HCT116 (cell line): ENCODE data around the gene PRRC2C. TPM values are rescaled to one million over a fixed set of nuclear protein-coding genes. Genes with fewer than 3 reads are reported as not detected.

Experiments used
- ATAC-seq: fragments of 200-7000 bp; cut with Tn5 transposase; 2 replicates; pipeline ENCODE4 v1.9.1; 2020; ENCODE audit warnings: mild to moderate bottlenecking, moderate library complexity
- BruUV-seq: library from RNA; stranded (reverse); fragments of 400-500 nt; replicated peaks from 2 replicates; lab custom pipeline; 2021; lab: Mats Ljungman, UMichigan
- CTCF ChIA-PET: fragments of 300-600 bp; sonication (Branson Sonifier 250); formaldehyde crosslinking; loops from one replicate; lab custom pipeline; 2021; ENCODE audit warnings: antibody characterized with exemption; lab: Charles Lee
- POLR2A ChIA-PET: fragments of 300-600, 350-600 bp; sonication (Branson Sonifier 250); formaldehyde crosslinking; loops from one replicate; lab custom pipeline; 2021; ENCODE audit warnings: antibody characterized with exemption; lab: Charles Lee
- RAD21 ChIA-PET, 2 experiments: fragments of 300-600 bp; sonication (Branson Sonifier 250); formaldehyde crosslinking; loops; one replicate each; lab custom pipeline; 2023; ENCODE audit warnings: low total read pairs in 2 of 2; ENCODE audit not compliant: uncharacterized antibody in 2 of 2, unreplicated experiment in 2 of 2, low non-redundant PET in 1 of 2; lab: Charles Lee
- DNase-seq: peaks from one replicate; pipeline ENCODE4 v3.0.0-alpha.2; 2010; ENCODE audit warnings: low read depth, low spot score
- H2AFZ ChIP-seq: fragments of 200-600 bp; shearing (Covaris generic), sonication (generic); 2 replicates; pipeline ENCODE4 v1.6.1; 2017; ENCODE audit warnings: low read depth, mixed run types, mixed read lengths, antibody characterized with exemption, low read length; ENCODE audit not compliant: poor library complexity, severe bottlenecking
- H3K27ac ChIP-seq: 2 replicates; pipeline ENCODE4 v1.5.1; 2012; ENCODE audit warnings: low read depth, low read length
- H3K27me3 ChIP-seq: fragments of 200-600 bp; sonication (generic); 2 replicates; pipeline ENCODE4 v1.6.1; 2016; ENCODE audit warnings: mixed run types, low read length, mixed read lengths; ENCODE audit not compliant: insufficient read depth
- H3K36me3 ChIP-seq, 2 experiments: fragments of 200-500 bp in 1 of 2; fragments of 200-600 bp in 1 of 2; sonication (Bioruptor generic) in 1 of 2; sonication (generic) in 1 of 2; 2 replicates each; pipeline versions ENCODE4 v1.5.1 to v1.6.1; 2014 to 2016; ENCODE audit warnings: low read length in 2 of 2, inconsistent platforms in 1 of 2, mixed read lengths in 1 of 2, mixed run types in 1 of 2; ENCODE audit not compliant: insufficient read depth in 2 of 2, control insufficient read depth in 1 of 2
- H3K4me1 ChIP-seq, 2 experiments: fragments of 200-600 bp in 1 of 2; sonication (generic) in 1 of 2; 2 replicates each; pipeline versions ENCODE4 v1.5.1 to v1.6.1; 2012 to 2017; ENCODE audit warnings: low read length in 2 of 2, inconsistent platforms in 1 of 2, mild to moderate bottlenecking in 1 of 2, mixed read lengths in 1 of 2, mixed run types in 1 of 2, moderate library complexity in 1 of 2; ENCODE audit not compliant: insufficient read depth in 2 of 2, control insufficient read depth in 1 of 2
- H3K4me2 ChIP-seq: fragments of 200-600 bp; sonication (generic); 2 replicates; pipeline ENCODE4 v1.6.1; 2017; ENCODE audit warnings: mixed run types, low read length, mixed read lengths
- H3K4me3 ChIP-seq, 2 experiments: fragments of 200-600 bp in 1 of 2; sonication (generic) in 1 of 2; replicated peaks in 1 of 2; 2 replicates each; pipeline ENCODE4 v1.5.1; 2011 to 2016; ENCODE audit warnings: low read length in 2 of 2, control low read depth in 1 of 2, low read depth in 1 of 2, mild to moderate bottlenecking in 1 of 2, mixed read lengths in 1 of 2, mixed run types in 1 of 2
- H3K79me2 ChIP-seq: fragments of 200-600 bp; sonication (generic); 2 replicates; pipeline ENCODE4 v1.6.1; 2017; ENCODE audit warnings: mild to moderate bottlenecking, mixed run types, low read length, moderate library complexity, mixed read lengths; ENCODE audit not compliant: insufficient read depth
- H3K9ac ChIP-seq: fragments of 200-600 bp; sonication (generic); 2 replicates; pipeline ENCODE4 v1.6.1; 2016; ENCODE audit warnings: low read length, mixed read lengths
- H3K9me2 ChIP-seq: fragments of 200-600 bp; sonication (generic), shearing (Covaris generic); 2 replicates; pipeline ENCODE4 v1.6.1; 2017; ENCODE audit warnings: mixed run types, mild to moderate bottlenecking, moderate library complexity; ENCODE audit not compliant: insufficient read depth
- H3K9me3 ChIP-seq, 2 experiments: fragments of 200-500 bp in 1 of 2; fragments of 200-600 bp in 1 of 2; sonication (Bioruptor generic) in 1 of 2; sonication (generic) in 1 of 2; 2 replicates each; pipeline ENCODE4 v1.6.1; 2014 to 2017; ENCODE audit warnings: low read length in 2 of 2, mixed read lengths in 2 of 2, inconsistent platforms in 1 of 2, low read depth in 1 of 2, mild to moderate bottlenecking in 1 of 2, mixed run types in 1 of 2, moderate library complexity in 1 of 2; ENCODE audit not compliant: control insufficient read depth in 1 of 2, insufficient read depth in 1 of 2
- H4K20me1 ChIP-seq: fragments of 200-600 bp; sonication (generic), shearing (Covaris generic); 2 replicates; pipeline ENCODE4 v1.6.1; 2017; ENCODE audit warnings: mixed run types, mild to moderate bottlenecking, moderate library complexity; ENCODE audit not compliant: insufficient read depth
- CTCF ChIP-seq, 3 experiments: fragments of 200-600 bp in 1 of 3; sonication (generic) in 1 of 3; IDR thresholded peaks in 2 of 3; conservative IDR thresholded peaks in 1 of 3; 2 replicates each; pipeline ENCODE4 v1.5.1; 2012 to 2017; ENCODE audit warnings: low read depth in 2 of 3, low read length in 2 of 3, antibody characterized with exemption in 1 of 3, borderline replicate concordance in 1 of 3, control low read depth in 1 of 3, mild to moderate bottlenecking in 1 of 3, mixed read lengths in 1 of 3, mixed run types in 1 of 3, moderate library complexity in 1 of 3; ENCODE audit not compliant: insufficient read depth in 1 of 3
- EGR1 ChIP-seq: IDR thresholded peaks from 2 replicates; pipeline ENCODE4 v1.6.1; 2012; ENCODE audit warnings: low read depth
- EZH2phosphoT487 ChIP-seq: fragments of 200-600 bp; IDR thresholded peaks from 2 replicates; pipeline ENCODE4 v1.6.1; 2018; ENCODE audit warnings: antibody characterized with exemption, borderline replicate concordance
- MAX ChIP-seq: IDR thresholded peaks from 2 replicates; pipeline ENCODE4 v1.6.1; 2012
- POLR2A ChIP-seq: IDR thresholded peaks from 2 replicates; pipeline ENCODE4 v1.7.0; 2011; ENCODE audit warnings: borderline replicate concordance; ENCODE audit not compliant: insufficient read depth, insufficient read length; ENCODE audit errors: extremely low read depth
- TCF7L2 ChIP-seq: IDR thresholded peaks from 2 replicates; pipeline ENCODE4 v1.7.0; 2011; ENCODE audit warnings: borderline replicate concordance, inconsistent platforms; ENCODE audit not compliant: insufficient read depth, insufficient read length; ENCODE audit errors: extremely low read depth
- ZBTB33 ChIP-seq: IDR thresholded peaks from 2 replicates; pipeline ENCODE4 v1.6.1; 2011; ENCODE audit warnings: mild to moderate bottlenecking, low read length, moderate library complexity; ENCODE audit not compliant: insufficient replicate concordance; ENCODE audit errors: extremely low read depth
- ZFX ChIP-seq: fragments of 450-650 bp; IDR thresholded peaks from 2 replicates; pipeline ENCODE4 v1.6.1; 2017
- intact Hi-C: fragments of 100-400 bp; cut with micrococcal nuclease; formaldehyde crosslinking; loops from 2 replicates; pipeline ENCODE4 v1.10.0; 2022
- total RNA-seq: library from RNA; stranded (reverse); gene quantifications from one replicate; pipeline ENCODE4 v1.2.1, GENCODE V29; 2021; ENCODE audit not compliant: unreplicated experiment

Gene PRRC2C
- total RNA-seq, 1 experiment from 2014 or later, result 154 TPM

- no peak overlapping the region for H3K4me3 ChIP-seq
- BruUV-seq, result no TSS peak
- POLR2A ChIA-PET, result no interaction called here
- TF ChIP-seq POLR2A, result no peak
- no peak for TF ChIP-seq CTCF (IDR thresholded peaks at IDR 0.05 in 2 of 3, conservative IDR thresholded peaks at IDR 0.05 in 1 of 3; ENCODE audit: borderline replicate concordance in 1 of 3, insufficient read depth in 1 of 3, low read depth in 2 of 3, low read length in 2 of 3)
- TF ChIP-seq MAX, result no peak
- TF ChIP-seq TCF7L2, result no peak
- no peak for TF ChIP-seq ZFX
- no peak for TF ChIP-seq EZH2phosphoT487
- TF ChIP-seq, all 23 proteins: peak for 0
- Histone ChIP-seq H3K4me2 (no peak overlapping the region), H3K4me1 (no peaks in the 10 kb centered on the region), H3K9me2 (no peaks in the 10 kb centered on the region), H2AFZ (no peak overlapping the region), H3K27me3 (no peaks in the 10 kb centered on the region), H3K27ac (no peak overlapping the region), H3K79me2 (no peaks in the 10 kb centered on the region), H3K36me3 (no peaks in the 10 kb centered on the region), H3K9ac (no peak overlapping the region), H3K9me3 (no peaks in the 10 kb centered on the region), H4K20me1 (no peaks in the 10 kb centered on the region)
- ChIA-PET CTCF (interaction anchor here (1.6 kb wide), 1 partner anchor 21 kb away, joined by 4 read pairs; no protein-coding TSS in a partner anchor), RAD21 (no interaction called here)
- intact Hi-C loops, result no loop called here
- DNase-seq, result no peak
- ATAC-seq, result no peak
These were observed 138.5 kb downstream of the PRRC2C start for GRCh38 chr1:171623651-171624331.

- no peaks in the 10 kb centered on the region for H3K27me3 ChIP-seq
- no peaks in the 10 kb centered on the region for H3K9me3 ChIP-seq
- no peak overlapping the region for H3K4me3 ChIP-seq
- ChIA-PET POLR2A (no interaction called here), CTCF (interaction anchor here (1.5 kb wide), 1 partner anchor 20 kb away, joined by 4 read pairs; no protein-coding TSS in a partner anchor), RAD21 (no interaction called here)
- ATAC-seq (no peak), DNase-seq (no peak)
- no peak overlapping the region for H3K4me2 ChIP-seq
- no TSS peak for BruUV-seq
- intact Hi-C loops, result no loop called here
- no peaks in the 10 kb centered on the region for H3K79me2 ChIP-seq
- no peaks in the 10 kb centered on the region for H3K9me2 ChIP-seq
- H3K36me3 ChIP-seq, result no peaks in the 10 kb centered on the region
- H2AFZ ChIP-seq, result no peak overlapping the region
- no peak overlapping the region for H3K9ac ChIP-seq
- no peaks in the 10 kb centered on the region for H4K20me1 ChIP-seq
- H3K27ac ChIP-seq, result no peak overlapping the region
- H3K4me1 ChIP-seq, result no peaks in the 10 kb centered on the region
- no peak for TF ChIP-seq CTCF (IDR thresholded peaks at IDR 0.05 in 2 of 3, conservative IDR thresholded peaks at IDR 0.05 in 1 of 3; ENCODE audit: borderline replicate concordance in 1 of 3, insufficient read depth in 1 of 3, low read depth in 2 of 3, low read length in 2 of 3)
- TF ChIP-seq EGR1, result no peak
- no peak for TF ChIP-seq POLR2A
- no peak for TF ChIP-seq ZBTB33
These were observed 139.9 kb downstream of the PRRC2C start for GRCh38 chr1:171625225-171625624.
